GM04503 (cell line): ENCODE results near the gene TTLL11.

Experiments
- DNase-seq: peaks from one replicate; pipeline ENCODE4 v3.0.0-alpha.2; 2012; ENCODE audit warnings: low read depth

The TTLL11 gene, protein sequence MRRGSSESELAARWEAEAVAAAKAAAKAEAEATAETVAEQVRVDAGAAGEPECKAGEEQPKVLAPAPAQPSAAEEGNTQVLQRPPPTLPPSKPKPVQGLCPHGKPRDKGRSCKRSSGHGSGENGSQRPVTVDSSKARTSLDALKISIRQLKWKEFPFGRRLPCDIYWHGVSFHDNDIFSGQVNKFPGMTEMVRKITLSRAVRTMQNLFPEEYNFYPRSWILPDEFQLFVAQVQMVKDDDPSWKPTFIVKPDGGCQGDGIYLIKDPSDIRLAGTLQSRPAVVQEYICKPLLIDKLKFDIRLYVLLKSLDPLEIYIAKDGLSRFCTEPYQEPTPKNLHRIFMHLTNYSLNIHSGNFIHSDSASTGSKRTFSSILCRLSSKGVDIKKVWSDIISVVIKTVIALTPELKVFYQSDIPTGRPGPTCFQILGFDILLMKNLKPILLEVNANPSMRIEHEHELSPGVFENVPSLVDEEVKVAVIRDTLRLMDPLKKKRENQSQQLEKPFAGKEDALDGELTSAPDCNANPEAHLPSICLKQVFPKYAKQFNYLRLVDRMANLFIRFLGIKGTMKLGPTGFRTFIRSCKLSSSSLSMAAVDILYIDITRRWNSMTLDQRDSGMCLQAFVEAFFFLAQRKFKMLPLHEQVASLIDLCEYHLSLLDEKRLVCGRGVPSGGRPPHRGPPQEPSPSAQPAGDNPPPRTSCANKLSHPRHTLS

DNA sequence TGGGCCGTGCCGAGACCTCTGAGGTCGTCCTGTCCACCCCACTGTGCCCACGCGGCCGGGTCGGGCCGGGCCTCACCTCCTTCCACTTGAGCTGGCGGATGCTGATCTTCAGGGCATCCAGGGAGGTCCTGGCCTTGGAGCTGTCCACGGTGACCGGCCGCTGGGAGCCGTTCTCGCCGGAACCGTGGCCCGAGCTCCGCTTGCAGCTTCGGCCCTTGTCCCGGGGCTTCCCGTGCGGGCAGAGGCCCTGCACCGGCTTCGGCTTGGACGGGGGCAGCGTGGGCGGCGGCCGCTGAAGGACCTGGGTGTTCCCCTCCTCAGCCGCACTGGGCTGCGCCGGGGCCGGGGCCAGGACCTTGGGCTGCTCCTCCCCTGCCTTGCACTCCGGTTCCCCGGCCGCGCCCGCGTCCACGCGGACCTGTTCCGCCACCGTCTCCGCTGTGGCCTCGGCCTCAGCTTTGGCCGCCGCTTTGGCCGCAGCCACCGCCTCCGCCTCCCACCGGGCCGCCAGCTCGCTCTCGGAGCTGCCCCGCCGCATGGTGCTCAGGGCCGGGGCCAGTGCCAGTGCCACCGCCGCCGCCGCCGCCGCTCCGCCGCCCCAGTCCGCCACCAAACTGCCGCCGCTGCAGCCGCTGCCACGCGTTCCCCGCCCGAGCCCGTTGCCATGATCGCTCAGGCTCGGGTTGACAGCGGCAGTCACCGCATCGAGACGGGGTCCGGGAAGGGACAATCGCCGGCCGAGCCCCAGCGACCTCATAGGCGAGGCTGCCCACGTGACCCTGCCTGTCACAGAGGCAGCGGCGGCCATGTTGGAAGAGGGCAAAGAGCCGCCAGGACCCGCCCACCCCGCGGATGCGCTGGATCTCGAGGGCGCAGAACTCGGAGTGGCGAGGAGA is at the start of gene TTLL11:
TSS of gene TTLL11 (minus strand) at position 698 of the 896 bp plus-strand sequence. CDS start at position 538, 160 bp downstream.
- peak; percentile 55 for DNase-seq

- DNase-seq: no peak
Measured at GRCh38 chr9:122141671-122142070, 48.6 kb upstream of the TTLL11 start.

DNA sequence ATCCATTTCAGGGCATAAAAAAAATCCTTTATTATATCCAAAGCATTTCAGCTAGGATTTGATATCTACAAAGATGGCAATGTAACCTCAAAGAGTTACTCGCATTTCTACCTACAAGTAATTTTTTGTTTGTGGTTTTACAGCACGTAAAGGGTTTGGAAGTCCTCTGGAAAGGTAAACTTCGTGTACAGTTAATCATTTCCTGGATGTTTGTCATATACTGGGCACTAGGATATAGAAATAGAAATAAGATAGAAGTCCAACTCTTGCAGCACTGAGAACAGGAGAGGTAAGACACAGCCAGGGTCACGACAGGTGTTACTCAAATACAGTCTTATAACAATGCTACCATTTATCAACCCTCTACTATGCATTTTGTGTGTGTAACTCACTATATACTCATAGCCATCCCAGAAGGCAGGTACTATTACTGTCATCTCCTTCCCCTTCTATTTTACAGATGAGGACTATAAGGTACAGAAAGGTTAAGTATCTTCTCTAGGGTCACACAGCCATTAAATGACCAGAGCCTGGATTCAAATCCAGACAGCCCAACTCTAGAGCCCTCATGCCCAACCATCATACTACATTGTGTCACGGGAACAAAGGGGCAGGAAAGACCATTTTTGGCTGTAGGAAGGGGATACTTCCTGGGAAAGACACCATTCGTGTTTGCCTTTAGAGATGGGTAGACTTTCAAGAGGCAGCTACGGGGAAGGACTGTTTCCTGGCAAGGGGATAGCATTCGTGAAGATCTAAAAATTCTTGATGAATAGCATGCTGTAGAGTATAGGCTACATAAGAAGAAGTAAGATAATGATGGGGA is 47.5 kb upstream of the TTLL11 start:
- DNase-seq: no peak

DNA sequence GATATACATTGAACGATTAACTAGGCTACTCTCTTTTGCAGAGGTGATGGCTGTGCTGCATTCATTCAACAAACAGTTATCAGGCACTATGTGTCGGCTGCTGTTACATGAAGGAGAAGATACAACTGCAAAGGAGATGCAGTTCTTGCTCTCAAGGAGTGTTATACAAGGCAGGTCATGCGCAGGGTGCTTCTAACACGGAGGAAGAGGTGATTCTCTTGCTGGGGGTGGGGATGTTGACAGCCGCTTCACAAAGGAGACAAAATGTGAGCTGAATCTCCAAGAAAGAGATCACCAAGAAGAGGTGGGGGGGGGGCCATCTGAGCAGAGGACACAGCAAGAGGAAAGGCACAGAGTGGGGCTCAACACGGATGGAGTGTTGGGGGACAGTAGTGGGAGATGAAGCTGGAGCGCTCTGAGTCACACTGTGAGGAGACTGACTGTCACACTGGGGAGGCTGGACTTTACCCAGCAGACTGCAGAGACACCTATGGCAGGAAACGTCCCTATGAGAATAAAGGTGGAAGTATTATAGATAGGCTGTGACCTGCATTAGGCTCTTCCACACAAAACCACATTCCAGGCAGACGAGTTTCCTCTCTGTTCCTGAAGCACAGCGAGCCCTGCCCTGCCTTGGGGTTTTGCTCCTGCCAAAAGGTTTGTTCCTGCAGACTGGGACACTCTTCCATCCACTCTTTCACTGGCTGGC is 45.6 kb upstream of the TTLL11 start:
- no peak for DNase-seq

- no peak for DNase-seq
Measured at GRCh38 chr9:122135529-122135859, 42.4 kb upstream of the TTLL11 start.

DNA sequence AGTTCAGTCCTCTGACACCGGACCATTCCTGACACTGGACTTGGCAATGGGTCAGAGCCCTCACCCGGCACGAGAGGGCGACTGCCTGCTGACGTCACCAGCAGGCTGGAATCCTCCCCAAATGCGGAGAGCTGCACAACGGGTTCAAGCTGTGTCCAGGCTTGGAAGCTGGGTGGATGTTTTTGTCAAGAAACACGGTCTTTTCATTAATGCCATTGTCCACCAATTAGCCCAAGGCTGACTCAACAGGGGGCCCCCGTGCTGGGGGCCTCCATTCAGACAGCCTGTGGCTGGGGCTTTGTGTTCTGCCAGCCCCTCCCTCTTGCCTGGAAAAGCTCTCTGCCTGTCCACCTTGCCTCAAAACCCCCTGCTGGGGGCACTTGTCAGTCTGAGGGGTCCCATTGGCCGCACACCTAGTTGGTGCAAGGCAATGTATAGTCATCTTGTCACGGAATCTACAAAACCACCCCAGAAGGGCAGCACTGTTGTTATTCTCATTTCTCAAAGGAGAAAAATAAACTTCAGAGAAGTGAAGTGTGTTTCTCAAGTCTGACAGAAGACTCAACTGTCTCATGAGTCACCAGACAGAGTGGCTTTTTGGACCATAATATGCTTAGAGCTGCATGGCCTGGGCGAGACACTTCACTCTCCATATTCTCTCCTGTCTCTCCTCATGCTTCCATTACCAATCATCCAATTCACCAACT is 41.9 kb upstream of the TTLL11 start:
- no peak for DNase-seq

DNA sequence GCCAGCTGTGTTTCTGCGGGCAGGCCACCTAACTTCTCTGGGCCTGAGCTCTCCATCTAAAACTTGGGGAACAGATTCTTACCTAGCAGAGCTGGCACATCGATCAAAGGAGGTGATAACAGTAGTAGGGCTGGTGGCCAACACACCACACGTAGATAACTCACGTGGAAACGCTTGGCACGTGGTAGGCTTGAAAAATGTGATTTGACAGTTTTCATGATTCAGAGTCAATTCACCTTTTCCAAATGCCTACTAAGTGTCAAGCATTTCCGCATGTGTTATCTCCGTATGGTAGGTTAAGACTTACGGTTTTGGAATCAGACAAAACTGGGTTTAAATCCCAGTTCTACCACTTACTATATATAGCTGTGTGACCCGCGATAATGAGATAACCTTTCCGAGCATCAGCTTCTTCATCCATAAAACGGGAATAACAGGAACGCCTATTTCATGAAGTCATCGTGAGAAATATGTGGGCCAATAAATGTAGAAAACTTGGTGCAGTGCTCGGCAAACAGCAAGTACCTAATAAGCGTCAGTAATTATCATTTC is 41.0 kb upstream of the TTLL11 start:
- no peak for DNase-seq

- DNase-seq: no peak
Measured at GRCh38 chr9:122133263-122133983, 40.3 kb upstream of the TTLL11 start.

GRCh38 chr9:122132539-122132938 is 39.4 kb upstream of the TTLL11 start:
- DNase-seq: no peak

GRCh38 chr9:122131401-122132001 is 38.4 kb upstream of the TTLL11 start:
- no peak for DNase-seq

DNA sequence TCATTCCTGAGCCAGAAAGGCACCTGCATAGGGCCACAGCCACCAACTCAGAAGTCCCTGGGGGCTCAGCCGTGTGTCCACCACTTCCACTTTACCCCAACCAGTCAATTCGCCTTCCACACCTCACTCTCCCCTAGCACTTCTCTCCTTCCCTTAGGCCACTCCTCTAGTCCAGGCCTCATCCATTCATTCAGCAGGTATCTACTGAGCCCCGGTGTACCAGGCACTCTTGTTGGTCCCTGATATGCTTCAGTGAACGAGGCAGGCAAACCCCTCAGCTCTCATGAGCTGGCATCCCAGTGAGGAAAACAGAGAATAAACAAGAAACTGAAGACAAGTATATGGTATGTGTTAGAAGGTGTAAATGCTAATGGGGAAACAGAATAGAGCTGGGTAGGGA is 37.7 kb upstream of the TTLL11 start:
- no peak for DNase-seq

GRCh38 chr9:122129969-122130368 is 36.9 kb upstream of the TTLL11 start:
- DNase-seq: no peak

- DNase-seq: no peak
Measured at GRCh38 chr9:122128969-122129343, 35.8 kb upstream of the TTLL11 start.

- DNase-seq: no peak
Measured at GRCh38 chr9:122128007-122128968, 35.2 kb upstream of the TTLL11 start.

DNA sequence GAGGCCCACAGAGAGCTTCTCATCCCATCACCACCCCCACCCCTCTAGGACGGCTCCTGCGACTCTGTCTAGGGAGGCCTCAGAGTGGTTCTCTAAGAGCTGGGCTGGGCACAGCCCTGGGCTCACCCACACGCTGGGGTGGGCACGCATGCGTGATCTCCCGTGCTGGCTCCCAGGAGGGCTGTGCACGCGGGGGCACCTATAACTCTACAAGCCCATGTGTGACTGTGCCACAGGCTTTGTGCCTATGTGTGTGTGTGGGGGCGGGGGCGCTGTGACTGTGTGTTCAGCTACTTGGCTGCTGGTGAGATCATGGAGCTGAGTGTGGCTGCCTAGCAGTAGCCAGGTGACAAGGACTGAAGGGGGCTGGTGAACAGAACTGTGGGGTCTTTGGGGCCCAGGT is 34.3 kb upstream of the TTLL11 start:
- DNase-seq: no peak

DNA sequence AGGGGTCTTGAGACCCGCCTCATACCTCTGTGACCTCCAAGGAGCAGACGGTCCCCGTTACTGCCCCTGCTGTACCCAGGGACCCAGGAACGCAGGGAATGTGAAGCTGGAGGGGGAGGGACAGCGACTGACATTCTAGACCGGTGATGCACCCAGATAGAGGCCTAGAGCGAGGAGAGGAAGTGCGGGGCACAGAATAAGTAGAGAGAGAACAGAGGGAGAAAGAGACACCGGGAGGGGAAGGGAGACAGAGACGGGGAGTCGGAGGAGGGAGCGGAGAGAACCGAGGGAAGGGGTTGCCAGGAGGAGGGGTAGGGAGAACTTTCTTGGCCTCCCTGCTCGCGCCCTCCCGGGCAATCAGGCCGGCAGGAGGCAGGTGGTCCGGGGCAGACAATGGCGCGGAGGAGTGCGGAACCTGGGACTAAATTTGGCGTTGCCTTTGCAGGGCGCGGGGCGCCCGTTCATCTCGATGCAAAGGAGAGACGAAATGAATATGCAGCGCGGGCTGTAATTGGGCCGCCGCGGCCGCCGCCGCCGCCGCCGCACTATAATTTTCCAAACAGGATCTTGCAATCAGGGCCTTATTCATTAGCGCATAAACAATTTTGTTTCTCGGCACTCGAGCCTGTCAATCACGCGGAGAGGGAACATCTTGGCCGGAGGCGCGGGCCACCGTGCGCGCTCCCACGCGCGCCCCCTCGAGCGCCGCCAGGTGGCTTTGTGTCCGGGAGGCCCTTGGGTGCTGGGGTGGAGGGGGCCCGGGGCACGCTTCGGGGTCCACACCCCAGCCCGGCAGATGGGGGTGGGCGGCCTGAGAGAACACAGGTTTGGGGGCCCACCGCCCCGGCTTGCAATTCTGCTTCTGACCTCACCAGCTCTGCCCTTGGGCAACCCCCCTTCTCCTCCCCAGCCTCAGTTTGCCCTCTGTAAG is 33.5 kb upstream of the TTLL11 start:
- peak; percentile 20 for DNase-seq
